HG02759 (cell line): Measurements from ENCODE around the gene CCDC92B.

ENCODE experiments used
- ATAC-seq: cut with Tn5 transposase; IDR thresholded peaks from one replicate; pipeline ENCODE4 v1.9.1; 2021; ENCODE audit warnings: mild to moderate bottlenecking, moderate library complexity; ENCODE audit not compliant: unreplicated experiment

CCDC92B gene

DNA sequence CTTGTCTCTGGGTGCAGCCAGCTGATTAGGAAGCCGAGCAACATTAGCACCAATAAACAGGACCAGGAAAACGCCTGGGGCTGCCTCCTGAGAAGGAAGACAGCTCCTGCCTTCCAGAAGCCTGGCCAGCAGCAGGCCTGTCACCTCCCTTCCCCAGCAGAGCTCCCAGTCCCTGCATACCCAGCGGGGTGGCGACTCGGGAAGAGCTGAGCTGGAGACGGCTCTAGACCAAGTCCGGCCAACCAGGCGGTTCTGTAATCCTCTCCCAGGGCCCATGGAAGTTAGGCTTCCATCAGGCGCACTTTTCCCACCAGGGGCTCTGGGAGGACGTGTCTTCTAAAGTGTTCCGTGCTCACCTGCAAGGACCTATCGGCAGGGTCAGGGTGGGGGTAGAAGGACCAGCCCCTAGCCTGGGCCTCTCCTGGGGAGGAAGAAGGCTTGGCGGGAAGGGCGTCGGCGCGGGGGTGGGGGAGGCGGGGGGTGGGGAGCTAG, 25.9 kb downstream of the CCDC92B start:
- no peak for ATAC-seq

DNA sequence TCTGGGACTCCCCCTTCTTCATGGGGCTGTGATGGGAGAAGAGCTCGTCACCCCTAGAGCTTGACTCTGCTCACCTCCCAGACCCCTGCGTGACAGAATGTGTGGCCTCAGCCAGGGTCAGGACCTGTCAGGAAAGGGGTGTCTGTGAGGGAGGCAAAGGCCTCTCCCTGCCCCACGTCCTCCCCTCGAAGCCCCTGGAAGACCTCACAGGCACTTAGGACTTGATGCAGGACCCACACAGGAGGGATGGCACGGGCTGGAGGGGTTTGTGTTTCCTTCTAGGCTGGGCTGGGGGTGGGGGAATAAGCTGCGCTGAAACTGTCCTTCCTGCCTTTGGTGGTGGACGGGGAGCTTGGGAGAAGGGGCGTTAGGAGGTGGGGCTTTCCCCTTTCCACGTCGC, 26.8 kb downstream of the CCDC92B start:
- ATAC-seq, result no peak

DNA sequence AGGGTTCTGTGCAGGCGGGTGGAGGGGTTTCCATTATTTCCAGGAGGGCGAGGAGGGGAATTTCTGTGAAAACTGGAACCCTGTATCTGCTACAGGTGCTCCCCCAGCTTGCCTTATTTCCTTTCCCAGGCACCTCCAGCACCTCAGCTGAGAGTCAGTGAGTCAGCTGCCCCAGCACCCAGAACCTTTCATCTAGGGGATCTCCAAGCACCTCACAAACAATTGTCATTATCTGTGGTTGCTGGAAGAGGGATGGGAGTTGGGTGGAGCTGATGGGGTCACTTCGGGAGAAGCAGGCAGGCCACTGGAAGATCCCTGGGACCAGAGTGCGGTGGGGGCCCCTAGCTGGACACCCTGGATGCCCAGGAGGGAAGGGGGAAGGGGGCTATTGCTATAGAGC, 27.8 kb downstream of the CCDC92B start:
- no peak for ATAC-seq

DNA sequence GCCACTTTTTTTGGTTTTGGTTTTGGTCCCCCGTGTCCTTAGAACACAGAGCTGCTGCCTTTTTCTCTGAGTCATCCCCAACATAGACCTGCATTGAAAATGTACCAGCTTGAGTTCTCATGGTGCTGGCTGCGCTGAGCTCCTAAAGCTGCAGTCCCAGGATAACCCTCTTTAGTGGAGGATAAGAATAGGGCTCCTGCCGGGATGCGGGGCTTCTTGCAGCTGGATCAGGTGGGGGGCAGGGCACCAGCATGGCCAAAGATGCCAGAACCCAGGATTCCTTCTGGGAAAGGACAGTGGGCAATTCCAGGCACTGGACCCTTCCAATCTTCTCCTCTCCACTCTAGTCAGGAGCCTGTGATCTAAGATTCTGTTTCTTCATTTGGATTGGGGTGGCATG, 29.6 kb downstream of the CCDC92B start:
- no peak for ATAC-seq

DNA sequence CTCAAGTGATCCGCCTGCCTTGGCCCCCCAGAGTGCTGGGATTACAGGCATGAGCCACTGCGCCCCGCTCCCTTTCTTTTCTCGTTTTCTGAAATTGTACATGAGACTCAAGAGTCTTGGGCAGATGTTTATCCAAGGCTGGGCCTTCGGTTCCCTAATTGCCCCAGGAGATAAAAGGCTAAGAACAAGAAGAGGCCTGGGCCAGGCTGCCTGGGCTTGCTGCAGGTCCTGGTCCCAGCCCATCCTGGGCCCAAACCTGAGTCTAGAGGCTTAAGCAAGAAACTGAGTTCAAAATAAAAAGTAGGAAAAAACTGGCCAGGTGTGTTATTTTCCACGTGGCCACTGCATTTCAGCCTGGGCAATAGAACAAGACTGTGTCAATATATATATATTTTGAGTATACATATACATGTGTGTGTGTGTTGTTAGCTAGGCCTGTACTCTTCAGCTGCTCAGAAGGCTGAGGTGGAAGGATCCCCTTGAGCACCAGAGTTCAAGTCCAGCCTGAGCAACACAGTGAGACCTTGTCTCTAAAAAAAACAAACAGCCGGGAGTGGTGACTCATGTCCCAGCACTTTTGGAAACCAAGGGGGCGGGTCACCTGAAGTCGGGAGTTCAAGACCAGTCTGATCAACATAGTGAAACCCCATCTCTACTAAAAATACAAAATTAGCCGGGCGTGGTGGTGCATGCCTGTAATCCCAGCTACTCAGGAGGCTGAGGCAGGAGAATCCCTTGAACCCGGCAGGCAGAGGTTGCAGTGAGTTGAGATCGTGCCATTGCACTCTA, 31.1 kb downstream of the CCDC92B start:
- no peak for ATAC-seq

DNA sequence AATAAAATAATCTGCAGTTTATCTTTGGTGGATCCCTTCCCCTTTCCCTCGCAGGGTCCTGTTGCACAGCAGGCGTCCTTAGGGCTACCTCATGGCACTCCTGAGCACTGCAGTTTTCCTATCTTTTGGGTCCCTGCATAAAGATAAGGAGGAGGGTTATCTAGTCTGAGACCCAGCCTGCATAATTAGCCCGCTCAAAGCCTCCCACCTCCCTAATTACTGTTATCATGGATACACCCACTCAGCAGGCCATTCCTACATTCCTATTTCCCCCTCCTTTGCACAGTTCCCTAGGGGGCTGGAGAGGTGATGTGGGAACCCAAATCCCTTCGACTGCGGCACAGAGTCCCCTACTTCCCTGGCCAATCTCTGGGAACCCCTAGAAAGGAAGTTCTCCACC, 32.8 kb downstream of the CCDC92B start:
- ATAC-seq, result no peak

DNA sequence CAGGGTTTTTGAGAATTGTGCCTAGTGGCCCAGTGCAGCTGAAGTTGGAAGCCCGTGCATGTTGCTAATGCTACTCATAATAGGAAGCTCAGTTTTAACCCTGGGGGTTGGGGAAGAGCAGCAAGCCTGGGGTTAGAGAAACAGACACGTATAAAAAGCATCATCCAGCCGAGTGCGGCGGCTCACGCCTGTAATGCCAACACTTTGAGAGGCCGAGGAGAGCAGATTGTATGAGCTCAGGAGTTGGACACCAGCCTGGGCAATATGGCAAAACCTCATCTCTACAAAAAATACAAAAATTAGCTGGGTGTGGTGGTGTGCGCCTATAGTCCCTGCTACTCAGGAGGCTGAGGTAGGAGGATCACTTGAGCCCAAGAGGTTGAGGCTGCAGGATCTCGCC, 35.6 kb downstream of the CCDC92B start:
- no peak for ATAC-seq

DNA sequence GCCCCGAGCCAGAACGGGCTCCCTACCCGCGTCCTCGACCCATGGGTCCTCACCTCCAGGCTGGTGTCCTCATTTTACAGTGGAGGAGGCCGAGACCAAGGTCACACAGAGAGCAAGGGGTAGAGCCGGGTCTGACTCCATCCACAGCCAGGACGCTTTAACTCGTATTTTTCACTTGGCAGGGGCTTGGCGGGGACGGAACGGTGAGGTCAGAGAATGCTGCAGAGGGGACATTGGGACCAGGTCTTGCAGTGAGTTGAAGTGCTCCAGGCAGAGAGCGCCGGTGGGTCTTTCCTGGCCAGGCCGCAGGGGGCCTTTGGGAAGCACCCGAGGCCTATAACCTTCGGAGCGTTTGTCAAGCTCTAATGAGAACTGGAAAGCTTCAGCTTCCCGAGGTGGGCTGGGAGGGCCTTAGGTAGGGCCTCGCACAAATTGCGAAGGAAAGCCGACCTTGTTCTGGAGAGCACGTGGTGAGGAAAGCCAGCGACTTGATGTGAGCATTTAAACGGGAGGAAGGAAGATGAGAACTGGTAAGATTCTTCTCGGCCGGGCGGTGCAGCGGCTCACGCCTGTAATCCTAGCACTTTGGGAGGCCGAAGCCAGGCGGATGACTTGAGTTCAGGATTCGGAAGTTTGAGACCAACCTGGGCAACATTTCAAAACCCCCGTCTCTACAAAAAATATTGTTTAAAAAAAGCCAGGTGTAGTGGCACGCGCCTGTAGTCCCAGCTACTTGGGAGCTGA, 37.0 kb downstream of the CCDC92B start:
- no peak for ATAC-seq

DNA sequence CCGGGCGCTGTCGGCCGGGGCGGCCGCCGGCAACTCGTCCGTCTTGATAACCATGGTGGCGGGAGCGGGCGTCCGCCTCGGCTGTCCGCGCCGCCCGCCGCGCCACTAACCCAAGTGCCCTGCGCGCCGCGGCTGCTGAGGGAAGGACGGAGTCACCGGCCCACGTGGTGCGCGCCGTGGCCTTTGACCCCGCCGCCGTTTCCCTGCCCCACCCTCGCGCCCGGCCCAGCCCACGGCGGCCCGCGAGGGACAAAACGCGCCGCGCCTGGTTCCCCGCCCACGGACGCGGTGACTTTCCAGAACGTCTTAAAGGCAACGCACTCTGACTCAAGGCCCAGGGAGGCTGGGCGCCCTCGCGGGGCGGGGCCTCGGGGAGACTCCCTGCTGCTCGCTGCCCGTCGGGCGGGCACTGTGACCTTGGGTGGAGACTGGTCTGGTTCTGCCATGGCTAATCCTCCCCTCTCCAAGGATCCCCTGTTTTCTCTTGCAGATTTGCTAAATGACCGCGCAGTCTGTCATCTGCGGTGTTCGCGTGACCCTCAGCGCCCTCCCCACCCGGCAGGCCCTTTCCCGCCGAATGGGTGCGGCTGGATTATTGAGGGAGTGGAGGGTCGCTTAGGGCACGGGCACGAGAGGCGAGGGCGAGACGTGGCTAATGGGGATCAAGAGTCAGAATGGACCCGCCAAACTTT, 37.7 kb downstream of the CCDC92B start, which contains the start of gene CLUH:
Gene CLUH, minus strand, starts transcription at position 157 of the 692 bp plus-strand sequence. Its CDS starts 103 bp downstream, at position 54.
- ATAC-seq, result peak; percentile 78

DNA sequence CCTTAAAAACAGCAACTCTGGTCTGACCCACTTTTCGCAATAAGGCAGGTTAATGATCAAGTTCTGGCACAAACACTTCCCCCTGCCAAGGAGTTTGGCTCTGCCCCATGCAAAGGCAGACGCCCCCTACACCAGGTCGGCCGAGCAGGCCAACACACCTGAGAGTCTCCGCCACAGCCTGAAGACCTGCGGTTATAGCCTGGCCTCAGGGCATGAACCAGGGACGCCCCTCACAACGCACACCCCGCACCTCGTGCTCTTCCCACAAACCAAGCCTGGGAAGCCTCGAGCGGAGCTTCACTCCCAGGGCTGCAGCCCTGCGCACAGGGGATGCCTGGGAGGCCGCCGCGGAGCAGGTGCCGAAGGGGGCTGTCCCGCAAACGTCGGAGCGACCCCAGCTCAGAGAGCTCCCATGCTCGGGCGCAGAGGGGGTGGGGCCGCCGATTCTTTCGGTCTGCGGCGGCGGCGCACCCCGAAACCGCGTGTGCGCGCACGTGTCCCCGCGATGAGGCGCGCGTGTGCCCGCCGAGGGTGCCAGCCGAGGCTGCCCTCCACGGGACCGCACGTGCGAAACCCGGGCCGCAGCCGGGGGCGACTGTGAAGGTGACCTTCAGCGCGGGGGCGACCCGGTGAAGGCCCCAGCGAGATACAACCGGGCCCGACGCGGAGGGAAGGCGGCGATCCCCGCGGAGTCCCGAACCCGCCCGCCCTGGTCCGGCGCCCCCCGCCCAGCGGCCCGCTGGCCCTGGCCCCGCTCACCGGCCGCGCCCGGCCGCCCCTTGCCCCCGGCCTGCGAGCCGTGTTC, 38.4 kb downstream of the CCDC92B start:
- ATAC-seq, result peak; percentile 24

DNA sequence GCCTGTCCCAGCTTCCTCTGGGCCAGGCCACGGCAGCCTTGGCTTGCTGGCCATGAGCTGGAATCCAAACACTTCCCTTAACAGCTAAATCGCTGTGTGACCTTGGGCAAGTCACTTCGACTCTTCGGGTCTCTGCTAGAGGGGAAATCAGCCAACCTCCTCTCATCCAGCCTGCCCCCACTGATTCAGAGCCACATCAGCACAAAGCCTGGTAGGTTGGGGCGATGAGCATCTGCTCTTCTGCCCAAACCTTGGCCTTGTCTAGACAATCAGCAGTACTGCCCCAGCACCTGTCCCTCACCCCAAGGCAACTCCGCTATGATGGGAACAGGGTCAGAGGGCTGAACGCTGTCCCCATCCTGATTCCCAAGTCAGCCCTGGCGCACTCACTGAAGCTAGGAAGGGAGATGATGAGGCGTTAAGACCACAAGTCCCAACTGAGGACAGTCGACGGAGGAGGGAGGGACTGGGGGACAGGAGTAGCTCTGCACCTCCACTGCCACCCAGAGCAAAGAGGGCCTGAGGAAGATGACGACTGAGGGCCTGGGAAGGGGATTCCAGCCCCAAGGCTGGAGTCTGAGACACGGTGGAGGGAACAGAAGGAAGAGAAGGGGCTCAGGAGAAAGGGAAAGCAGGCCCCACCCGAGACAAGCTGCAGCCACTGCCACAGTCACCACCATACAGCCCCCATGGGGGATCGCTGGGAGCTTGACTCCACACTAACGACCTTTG, 39.2 kb downstream of the CCDC92B start:
- no peak for ATAC-seq

DNA sequence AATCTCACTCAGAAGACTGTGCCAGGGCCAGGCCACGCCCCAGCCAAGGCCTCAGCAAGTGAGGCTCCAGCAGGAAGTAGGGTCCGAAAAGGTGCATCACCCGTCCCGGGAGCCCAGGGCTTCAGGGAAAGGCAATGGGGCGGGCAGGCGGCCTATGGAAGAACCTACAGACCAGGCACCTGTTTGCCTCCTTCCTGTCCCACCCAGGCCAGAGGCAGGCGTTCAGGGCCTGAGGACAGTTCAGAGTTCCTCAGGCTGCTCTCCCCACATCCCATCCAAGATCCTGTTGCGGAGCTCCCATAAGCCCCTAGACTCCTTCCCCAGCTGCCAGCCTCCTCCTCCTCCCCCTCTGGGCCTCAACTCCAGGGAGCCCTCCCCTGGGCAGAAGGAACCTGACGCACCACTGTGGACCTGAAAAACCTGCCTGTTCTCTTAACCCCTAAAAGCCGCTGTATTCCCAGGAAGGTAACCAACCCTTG, 40.2 kb downstream of the CCDC92B start:
- peak; percentile 37 for ATAC-seq

DNA sequence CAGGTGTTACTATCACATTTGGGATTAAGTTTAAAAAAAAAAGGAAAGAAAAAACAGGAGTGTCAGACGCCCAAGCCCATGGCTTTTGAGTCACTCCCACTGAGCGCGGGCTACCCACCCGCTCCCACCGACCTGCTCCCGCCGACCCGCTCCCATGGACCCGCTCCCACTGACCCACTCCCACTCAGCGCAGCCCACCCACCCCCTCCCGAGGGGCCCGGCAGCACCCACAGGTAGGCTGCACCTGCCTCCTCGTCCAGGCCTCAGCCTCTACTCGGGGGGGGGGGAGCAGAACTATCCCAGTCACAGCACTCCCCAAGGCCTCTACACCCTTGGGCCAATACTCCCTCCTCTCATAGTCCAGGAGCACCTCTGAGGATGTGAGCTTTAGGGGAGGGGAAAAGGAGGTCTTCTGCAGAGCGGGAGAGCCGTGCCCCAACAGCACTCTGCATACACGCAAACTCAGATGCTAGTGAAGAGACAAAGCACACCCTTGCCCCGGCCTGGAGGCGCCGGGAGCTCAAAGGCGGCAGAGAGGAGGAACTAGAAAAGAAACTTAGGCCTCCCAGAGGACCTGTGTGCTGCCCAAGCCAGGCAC, 40.8 kb downstream of the CCDC92B start:
- ATAC-seq, result no peak

DNA sequence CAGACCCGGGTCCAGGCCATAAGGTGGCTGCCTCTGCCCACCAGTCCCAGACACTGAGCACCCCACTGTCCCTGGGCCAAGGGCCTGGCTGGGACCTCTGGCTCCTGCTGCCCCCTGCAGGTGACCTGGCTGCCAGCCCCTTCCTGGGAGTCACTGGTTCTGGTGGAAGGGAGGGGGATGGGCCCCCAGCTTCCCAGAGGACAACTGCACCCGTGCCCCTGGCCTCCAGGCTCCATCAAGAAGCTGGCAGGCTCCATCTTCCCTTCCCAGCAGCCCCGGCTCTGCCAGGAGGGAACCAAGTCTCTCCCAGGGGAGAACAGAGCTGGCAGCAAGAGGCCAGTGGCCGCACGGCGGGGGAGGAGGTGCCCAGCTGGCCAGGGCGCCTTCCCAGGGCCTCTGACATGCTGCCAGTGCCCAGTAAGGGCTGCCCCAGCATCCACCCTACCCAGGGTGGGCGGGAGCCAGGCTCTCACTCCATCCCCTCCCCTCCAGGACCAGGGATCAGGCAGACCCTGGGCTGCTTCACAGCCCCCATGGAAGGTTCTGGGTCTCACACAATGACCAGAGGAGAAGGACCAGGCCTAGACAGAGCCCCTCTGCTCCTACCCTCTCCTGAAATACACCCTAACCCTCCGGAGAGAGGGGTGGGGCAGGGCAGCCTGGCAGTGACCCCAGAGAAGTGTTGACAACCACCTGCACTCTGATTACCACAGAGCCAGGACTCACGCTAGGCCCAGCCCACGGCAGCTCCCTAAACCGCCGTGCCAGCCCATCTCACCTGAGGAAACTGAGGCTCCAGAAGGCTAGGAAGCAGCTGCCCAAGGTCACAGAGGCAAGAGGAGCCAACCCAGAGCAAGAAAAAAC, 41.5 kb downstream of the CCDC92B start:
- no peak for ATAC-seq

DNA sequence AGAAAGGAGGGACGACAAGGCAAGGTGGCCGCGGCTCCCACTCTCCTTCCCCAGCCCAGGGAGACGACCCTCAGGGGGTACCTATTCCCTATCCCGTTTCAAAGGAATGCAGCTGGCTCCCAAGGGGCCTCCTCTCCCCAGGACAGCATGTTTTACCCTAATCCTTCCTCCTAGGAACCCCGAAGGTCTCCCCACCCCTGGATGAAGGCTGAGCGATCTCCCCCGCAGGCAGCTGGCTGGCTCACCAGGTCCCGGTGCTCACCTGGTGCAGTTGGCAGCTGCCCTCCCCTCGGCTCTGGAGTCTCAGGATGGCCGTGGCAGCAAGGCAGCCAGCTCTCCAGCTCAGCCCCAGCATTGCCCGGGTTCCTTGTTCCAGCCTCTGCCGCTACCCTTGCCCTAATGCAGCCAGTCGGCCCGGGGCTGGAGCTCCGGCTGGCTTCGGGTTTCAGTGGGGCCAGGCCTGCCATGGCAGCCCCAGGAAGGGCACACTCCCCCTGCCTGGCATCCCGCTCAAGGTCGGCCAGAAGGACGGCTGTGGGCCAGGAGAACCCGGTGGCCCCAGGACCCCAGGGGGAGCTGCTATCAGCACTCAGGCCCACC, 42.4 kb downstream of the CCDC92B start:
- ATAC-seq, result no peak

DNA sequence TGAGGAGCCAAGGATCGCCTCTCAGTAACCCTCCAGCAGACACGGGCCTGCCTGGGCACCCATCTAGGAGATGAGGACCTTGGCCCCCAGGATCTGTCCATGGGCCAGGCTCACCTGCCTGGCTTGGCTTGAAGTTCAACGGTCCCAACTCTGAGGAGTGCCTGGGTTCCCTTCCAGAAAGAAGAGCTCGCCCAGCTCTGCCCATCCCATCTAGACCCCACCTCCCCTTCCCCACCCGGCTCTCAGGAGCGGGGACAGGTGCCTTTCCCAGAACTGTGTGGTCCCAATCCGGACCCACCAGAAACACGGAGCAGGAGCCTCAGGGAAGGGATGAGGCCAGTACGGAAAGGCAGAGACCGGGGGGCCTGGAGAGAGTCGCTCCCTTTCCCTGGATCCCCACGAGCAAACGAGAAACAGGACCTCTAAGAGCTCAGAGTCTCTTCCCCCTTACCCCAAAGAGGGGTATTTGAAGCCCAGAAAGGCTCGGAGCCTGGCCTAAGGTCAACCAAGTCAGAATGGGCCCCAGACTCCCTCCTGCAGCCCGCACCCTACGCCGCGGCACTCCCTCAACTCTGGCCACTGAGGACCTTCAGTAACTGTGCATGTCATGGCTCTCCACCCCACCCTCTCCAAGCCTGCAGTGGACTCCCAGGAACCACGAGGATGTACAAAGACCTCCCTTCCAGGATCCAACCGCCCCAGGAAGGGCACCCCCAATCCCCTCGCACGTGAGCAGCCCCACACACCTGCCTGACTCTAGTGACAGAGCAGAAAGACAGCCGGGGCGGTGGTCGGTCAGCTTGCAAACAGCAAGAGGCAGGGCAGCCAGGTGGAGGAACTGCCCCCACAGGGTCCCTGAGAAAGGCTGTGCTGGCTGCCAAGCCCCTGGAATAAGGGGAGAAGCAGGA, 43.3 kb downstream of the CCDC92B start:
- no peak for ATAC-seq

DNA sequence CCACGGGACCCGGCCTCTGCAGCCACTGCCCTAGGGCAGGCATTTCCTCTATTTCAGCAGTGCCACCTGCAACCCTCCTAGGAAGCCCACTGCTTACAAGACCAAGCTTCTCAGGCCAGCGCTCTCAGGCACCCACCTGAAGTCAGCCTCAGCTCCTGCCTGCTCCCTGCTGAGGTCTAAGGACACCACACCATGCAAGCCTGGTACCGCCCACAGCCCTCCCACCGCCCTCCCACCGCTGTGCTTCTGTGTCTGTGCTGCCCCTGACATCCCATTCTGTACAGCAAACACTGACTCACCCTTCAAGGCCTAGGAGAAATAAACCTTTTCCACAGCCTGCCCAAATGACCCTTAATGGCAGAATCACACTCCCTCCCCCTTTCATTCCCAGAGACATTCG, 44.2 kb downstream of the CCDC92B start:
- no peak for ATAC-seq
